SK-N-SH treated with all-trans-retinoic acid at 6 μM for 48 hours (cell line): ENCODE measurements around the gene AHSA1.

Experiments used
- ATAC-seq: fragments of 200-7000 bp; cut with Tn5 transposase; 3 replicates; pipeline ENCODE4 v1.9.1; 2020; ENCODE audit warnings: mild to moderate bottlenecking, moderate library complexity
- BACH2 ChIP-seq: fragments of 250-450 bp; sonication (Bioruptor Pico); IDR thresholded peaks from 2 replicates; pipeline ENCODE4 v1.9.0; 2021; ENCODE audit warnings: mild to moderate bottlenecking, borderline replicate concordance
- CSDC2 ChIP-seq: fragments of 250-450 bp; sonication (Bioruptor Pico); IDR thresholded peaks from 2 replicates; pipeline ENCODE4 v1.5.0; 2020; ENCODE audit warnings: mild to moderate bottlenecking, moderate library complexity
- ESRRG ChIP-seq: fragments of 250-450 bp; sonication (Bioruptor Pico); IDR thresholded peaks from 2 replicates; pipeline ENCODE4 v1.6.1; 2021; ENCODE audit warnings: mild to moderate bottlenecking
- GLIS3 ChIP-seq: fragments of 250-450 bp; sonication (Bioruptor Pico); IDR thresholded peaks from 2 replicates; pipeline ENCODE4 v1.5.0; 2020; ENCODE audit warnings: mild to moderate bottlenecking, moderate library complexity
- ISL1 ChIP-seq: fragments of 250-450 bp; sonication (Bioruptor Pico); IDR thresholded peaks from 2 replicates; pipeline ENCODE4 v2.1.2; 2022; ENCODE audit warnings: mild to moderate bottlenecking, moderate library complexity
- PPARA ChIP-seq: fragments of 250-450 bp; sonication (Bioruptor Pico); IDR thresholded peaks from 2 replicates; pipeline ENCODE4 v1.5.0; 2020; ENCODE audit warnings: mild to moderate bottlenecking, borderline replicate concordance
- RARB ChIP-seq: fragments of 250-450 bp; sonication (Bioruptor Pico); IDR thresholded peaks from 2 replicates; pipeline ENCODE4 v1.8.0; 2021; ENCODE audit warnings: mild to moderate bottlenecking, moderate library complexity
- SNAI2 ChIP-seq: fragments of 250-450 bp; sonication (Bioruptor Pico); IDR thresholded peaks from 2 replicates; pipeline ENCODE4 v1.5.0; 2020; ENCODE audit warnings: mild to moderate bottlenecking, moderate library complexity
- TOX ChIP-seq: fragments of 250-450 bp; sonication (Bioruptor Pico); IDR thresholded peaks from 2 replicates; pipeline ENCODE4 v1.8.0; 2021; ENCODE audit warnings: mild to moderate bottlenecking, moderate library complexity, borderline replicate concordance
- ZC3H10 ChIP-seq: fragments of 250-450 bp; sonication (Bioruptor Pico); IDR thresholded peaks from 2 replicates; pipeline ENCODE4 v1.5.1; 2021; ENCODE audit warnings: mild to moderate bottlenecking, moderate library complexity
- ZFP3 ChIP-seq: fragments of 250-450 bp; sonication (Bioruptor Pico); IDR thresholded peaks from 2 replicates; pipeline ENCODE4 v1.5.0; 2020; ENCODE audit warnings: mild to moderate bottlenecking, moderate library complexity
- ZNF565 ChIP-seq: fragments of 450-650 bp; formaldehyde crosslinking; conservative IDR thresholded peaks from 2 replicates; pipeline ENCODE4 v1.5.0; 2020; ENCODE audit warnings: low read depth, mild to moderate bottlenecking, moderate library complexity
- ZNF8 ChIP-seq: fragments of 450-650 bp; formaldehyde crosslinking; IDR thresholded peaks from 2 replicates; pipeline ENCODE4 v1.5.0; 2020; ENCODE audit warnings: mild to moderate bottlenecking, moderate library complexity
- TF ChIP-seq, protein P1 (sequence below): fragments of 250-450 bp; sonication (Bioruptor Pico); IDR thresholded peaks from 2 replicates; pipeline ENCODE4 v1.8.0; 2021; ENCODE audit warnings: low read depth, mild to moderate bottlenecking, moderate library complexity, borderline replicate concordance
- TF ChIP-seq, protein P2 (sequence below): fragments of 250-450 bp; sonication (Bioruptor Pico); IDR thresholded peaks from 2 replicates; pipeline ENCODE4 v1.8.0; 2020; ENCODE audit warnings: mild to moderate bottlenecking, moderate library complexity, borderline replicate concordance
- TF ChIP-seq, protein P3 (sequence below): fragments of 250-450 bp; sonication (Bioruptor Pico); IDR thresholded peaks from 2 replicates; pipeline ENCODE4 v1.5.0; 2020; ENCODE audit warnings: mild to moderate bottlenecking, moderate library complexity
- TF ChIP-seq, protein P4 (sequence below): fragments of 250-450 bp; sonication (Bioruptor Pico); IDR thresholded peaks from 2 replicates; pipeline ENCODE4 v1.5.1; 2021; ENCODE audit warnings: mild to moderate bottlenecking, moderate library complexity

The AHSA1 gene

DNA sequence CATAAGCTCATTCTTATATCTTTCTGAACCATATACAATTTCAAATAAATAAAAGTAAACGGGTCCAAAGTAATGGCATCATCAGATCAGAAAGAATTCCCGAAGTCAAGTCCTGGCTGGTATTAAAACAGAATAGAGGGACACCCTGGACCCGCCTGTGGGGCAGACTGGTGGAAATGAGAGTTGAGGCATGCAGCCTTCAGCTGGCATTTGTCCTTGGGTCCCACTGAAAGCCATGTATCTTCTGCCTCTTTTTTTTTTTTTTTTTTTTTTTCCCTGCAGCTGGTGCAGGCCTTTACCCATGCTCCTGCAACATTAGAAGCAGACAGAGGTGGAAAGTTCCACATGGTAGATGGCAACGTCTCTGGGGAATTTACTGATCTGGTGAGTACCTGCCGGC is 9.9 kb downstream of the AHSA1 start:
- TF ChIP-seq, protein P1, sequence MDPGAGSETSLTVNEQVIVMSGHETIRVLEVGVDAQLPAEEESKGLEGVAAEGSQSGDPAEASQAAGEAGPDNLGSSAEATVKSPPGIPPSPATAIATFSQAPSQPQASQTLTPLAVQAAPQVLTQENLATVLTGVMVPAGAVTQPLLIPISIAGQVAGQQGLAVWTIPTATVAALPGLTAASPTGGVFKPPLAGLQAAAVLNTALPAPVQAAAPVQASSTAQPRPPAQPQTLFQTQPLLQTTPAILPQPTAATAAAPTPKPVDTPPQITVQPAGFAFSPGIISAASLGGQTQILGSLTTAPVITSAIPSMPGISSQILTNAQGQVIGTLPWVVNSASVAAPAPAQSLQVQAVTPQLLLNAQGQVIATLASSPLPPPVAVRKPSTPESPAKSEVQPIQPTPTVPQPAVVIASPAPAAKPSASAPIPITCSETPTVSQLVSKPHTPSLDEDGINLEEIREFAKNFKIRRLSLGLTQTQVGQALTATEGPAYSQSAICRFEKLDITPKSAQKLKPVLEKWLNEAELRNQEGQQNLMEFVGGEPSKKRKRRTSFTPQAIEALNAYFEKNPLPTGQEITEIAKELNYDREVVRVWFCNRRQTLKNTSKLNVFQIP (CRISPR knock-in tag), result no peak
- TF ChIP-seq, protein P2, sequence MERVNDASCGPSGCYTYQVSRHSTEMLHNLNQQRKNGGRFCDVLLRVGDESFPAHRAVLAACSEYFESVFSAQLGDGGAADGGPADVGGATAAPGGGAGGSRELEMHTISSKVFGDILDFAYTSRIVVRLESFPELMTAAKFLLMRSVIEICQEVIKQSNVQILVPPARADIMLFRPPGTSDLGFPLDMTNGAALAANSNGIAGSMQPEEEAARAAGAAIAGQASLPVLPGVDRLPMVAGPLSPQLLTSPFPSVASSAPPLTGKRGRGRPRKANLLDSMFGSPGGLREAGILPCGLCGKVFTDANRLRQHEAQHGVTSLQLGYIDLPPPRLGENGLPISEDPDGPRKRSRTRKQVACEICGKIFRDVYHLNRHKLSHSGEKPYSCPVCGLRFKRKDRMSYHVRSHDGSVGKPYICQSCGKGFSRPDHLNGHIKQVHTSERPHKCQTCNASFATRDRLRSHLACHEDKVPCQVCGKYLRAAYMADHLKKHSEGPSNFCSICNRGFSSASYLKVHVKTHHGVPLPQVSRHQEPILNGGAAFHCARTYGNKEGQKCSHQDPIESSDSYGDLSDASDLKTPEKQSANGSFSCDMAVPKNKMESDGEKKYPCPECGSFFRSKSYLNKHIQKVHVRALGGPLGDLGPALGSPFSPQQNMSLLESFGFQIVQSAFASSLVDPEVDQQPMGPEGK (CRISPR knock-in tag), result no peak
- TF ChIP-seq TOX (CRISPR knock-in tag) (no peak), BACH2 (CRISPR knock-in tag) (no peak), ZC3H10 (CRISPR knock-in tag) (no peak), SNAI2 (CRISPR knock-in tag) (no peak), ISL1 (CRISPR knock-in tag) (no peak)
- TF ChIP-seq, protein P3, sequence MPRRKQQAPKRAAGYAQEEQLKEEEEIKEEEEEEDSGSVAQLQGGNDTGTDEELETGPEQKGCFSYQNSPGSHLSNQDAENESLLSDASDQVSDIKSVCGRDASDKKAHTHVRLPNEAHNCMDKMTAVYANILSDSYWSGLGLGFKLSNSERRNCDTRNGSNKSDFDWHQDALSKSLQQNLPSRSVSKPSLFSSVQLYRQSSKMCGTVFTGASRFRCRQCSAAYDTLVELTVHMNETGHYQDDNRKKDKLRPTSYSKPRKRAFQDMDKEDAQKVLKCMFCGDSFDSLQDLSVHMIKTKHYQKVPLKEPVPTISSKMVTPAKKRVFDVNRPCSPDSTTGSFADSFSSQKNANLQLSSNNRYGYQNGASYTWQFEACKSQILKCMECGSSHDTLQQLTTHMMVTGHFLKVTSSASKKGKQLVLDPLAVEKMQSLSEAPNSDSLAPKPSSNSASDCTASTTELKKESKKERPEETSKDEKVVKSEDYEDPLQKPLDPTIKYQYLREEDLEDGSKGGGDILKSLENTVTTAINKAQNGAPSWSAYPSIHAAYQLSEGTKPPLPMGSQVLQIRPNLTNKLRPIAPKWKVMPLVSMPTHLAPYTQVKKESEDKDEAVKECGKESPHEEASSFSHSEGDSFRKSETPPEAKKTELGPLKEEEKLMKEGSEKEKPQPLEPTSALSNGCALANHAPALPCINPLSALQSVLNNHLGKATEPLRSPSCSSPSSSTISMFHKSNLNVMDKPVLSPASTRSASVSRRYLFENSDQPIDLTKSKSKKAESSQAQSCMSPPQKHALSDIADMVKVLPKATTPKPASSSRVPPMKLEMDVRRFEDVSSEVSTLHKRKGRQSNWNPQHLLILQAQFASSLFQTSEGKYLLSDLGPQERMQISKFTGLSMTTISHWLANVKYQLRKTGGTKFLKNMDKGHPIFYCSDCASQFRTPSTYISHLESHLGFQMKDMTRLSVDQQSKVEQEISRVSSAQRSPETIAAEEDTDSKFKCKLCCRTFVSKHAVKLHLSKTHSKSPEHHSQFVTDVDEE (CRISPR knock-in tag), result no peak
- ATAC-seq, result no peak

DNA sequence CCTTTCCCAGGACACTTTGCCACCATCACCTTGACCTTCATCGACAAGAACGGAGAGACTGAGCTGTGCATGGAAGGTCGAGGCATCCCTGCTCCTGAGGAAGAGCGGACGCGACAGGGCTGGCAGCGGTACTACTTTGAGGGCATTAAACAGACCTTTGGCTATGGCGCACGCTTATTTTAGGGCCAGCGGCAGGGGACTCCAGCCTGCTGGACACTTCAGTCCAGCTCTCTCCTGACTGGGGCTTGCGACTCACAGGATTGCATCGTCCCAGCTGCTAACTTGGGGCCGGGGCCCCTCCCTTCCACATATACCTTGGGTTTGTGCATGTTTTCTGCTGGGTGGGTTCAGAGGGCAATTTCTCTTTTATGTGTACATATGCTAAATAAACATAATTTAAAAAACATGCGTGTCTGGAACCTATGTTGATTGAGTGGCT is 11.2 kb downstream of the AHSA1 start:
- ATAC-seq, result no peak
- TF ChIP-seq GLIS3 (CRISPR knock-in tag) (no peak), TOX (CRISPR knock-in tag) (no peak), PPARA (no peak), ZNF8 (no peak), ZFP3 (CRISPR knock-in tag) (no peak), ISL1 (CRISPR knock-in tag) (no peak), ZC3H10 (CRISPR knock-in tag) (no peak)
- TF ChIP-seq, protein P2 (CRISPR knock-in tag), result no peak

DNA sequence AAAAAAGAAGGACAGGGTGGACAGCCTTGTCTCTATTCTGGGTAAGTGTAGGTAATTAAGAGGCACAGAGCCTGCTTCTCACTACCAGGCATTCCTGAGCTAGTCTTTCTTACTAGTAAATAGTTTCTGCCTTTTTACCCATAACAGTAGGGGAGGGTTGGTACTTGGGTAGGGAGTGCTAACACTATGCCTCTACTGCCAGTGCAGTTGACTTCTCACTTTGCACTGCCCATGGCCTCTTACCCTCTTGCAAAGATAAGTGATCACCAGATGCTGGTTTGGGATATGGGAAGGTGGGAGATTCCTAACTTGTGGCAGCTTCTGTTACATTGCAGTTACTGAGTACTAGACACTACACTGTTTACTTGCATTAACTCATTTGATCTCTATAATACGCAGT is 11.6 kb downstream of the AHSA1 start:
- peak; percentile 13; the same call in 2 of the 3 replicates for ATAC-seq
- TF ChIP-seq ESRRG (no peak), CSDC2 (no peak), ZC3H10 (CRISPR knock-in tag) (no peak)
- TF ChIP-seq, protein P1 (CRISPR knock-in tag), result no peak

DNA sequence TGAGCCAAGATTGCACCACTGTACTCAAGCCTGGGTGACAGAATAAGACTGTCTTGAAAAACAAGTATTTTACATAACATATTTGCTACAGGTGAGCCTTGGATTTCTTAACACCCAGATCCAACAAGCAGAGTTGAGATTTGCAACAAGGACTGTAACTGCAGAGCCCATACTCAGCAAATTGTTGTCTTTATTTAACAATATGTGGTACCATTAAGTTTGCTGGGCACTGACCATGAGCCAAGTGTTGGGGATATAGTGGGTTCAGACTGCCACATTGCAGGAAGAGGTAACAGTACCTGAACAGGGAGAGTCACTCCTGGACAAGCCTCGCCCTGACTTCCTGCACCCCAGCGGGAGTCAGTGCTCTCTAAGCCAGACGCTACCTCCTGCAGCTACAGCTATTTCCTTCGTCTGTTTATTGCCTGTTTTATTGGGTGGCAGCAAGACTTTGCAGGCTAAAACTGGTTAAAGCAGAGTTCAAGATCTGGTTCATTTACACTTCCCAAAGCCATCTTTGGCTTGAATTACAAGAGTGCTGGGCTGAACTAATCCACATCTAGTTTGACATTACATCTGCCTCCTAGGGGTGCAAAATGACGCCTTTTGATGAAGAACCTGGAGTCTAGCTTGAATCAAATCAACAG is 12.5 kb downstream of the AHSA1 start:
- TF ChIP-seq, protein P1 (CRISPR knock-in tag), result no peak
- TF ChIP-seq ISL1 (CRISPR knock-in tag) (no peak), PPARA (no peak), ESRRG (no peak), ZC3H10 (CRISPR knock-in tag) (no peak), ZFP3 (CRISPR knock-in tag) (no peak), RARB (CRISPR knock-in tag) (no peak), ZNF565 (CRISPR knock-in tag) (no peak), GLIS3 (CRISPR knock-in tag) (no peak)
- TF ChIP-seq, protein P4, sequence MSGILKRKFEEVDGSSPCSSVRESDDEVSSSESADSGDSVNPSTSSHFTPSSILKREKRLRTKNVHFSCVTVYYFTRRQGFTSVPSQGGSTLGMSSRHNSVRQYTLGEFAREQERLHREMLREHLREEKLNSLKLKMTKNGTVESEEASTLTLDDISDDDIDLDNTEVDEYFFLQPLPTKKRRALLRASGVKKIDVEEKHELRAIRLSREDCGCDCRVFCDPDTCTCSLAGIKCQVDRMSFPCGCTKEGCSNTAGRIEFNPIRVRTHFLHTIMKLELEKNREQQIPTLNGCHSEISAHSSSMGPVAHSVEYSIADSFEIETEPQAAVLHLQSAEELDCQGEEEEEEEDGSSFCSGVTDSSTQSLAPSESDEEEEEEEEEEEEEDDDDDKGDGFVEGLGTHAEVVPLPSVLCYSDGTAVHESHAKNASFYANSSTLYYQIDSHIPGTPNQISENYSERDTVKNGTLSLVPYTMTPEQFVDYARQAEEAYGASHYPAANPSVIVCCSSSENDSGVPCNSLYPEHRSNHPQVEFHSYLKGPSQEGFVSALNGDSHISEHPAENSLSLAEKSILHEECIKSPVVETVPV (CRISPR knock-in tag), result no peak
- TF ChIP-seq, all 23 proteins: peak for 0
- peak; percentile 18; the same call in 2 of the 3 replicates for ATAC-seq
